Testis (tissue), 3 donors: ENCODE data around the gene C21orf58. TPM values are rescaled to one million over a fixed set of nuclear protein-coding genes. Genes with fewer than 3 reads are reported as not detected.

Experiments
- DNase-seq: peaks from one replicate; pipeline ENCODE4 v3.0.0-alpha.2; 2019
- H3K27ac ChIP-seq, 2 donors: fragments of 200-600 bp; sonication (generic); one replicate each; pipeline ENCODE4 v1.5.1; 2019
- H3K27me3 ChIP-seq: fragments of 200-600 bp; sonication (generic); one replicate; pipeline ENCODE4 v1.5.1; 2019
- H3K36me3 ChIP-seq: fragments of 200-600 bp; sonication (generic); one replicate; pipeline ENCODE4 v1.5.1; 2017; ENCODE audit warnings: low read depth; ENCODE audit errors: missing control alignments
- H3K4me1 ChIP-seq: fragments of 200-600 bp; sonication (generic); one replicate; pipeline ENCODE4 v1.5.1; 2019
- H3K4me3 ChIP-seq, 2 donors: fragments of 200-600 bp; sonication (generic); one replicate each; pipeline ENCODE4 v1.5.1; 2017 to 2019
- H3K9me3 ChIP-seq: fragments of 200-600 bp; sonication (generic); one replicate; pipeline ENCODE4 v1.5.1; 2017
- POLR2A ChIP-seq: fragments of 450-650 bp; IDR thresholded peaks from one replicate; pipeline ENCODE4 v1.6.1; 2017; ENCODE audit warnings: antibody characterized with exemption, mild to moderate bottlenecking, moderate library complexity
- WGBS, 2 donors: methylation state at CpG; one replicate each; pipeline ENCODE4 v1.1.5; 2018; 5-methylcytosine and 5-hydroxymethylcytosine counted together
- intact Hi-C: fragments of 100-400 bp; cut with DNase I; formaldehyde crosslinking; loops from one replicate; pipeline ENCODE4 v1.15.1; 2023; ENCODE audit warnings: low total_unique reads
- polyA plus RNA-seq: library from polyadenylated mRNA; stranded (reverse); fragments of 350-450 nt; fragmentation: Illumina TruSeq; extraction: RNeasy Lipid Tissue Mini Kit (QIAGEN cat#74804); gene quantifications from one replicate; pipeline ENCODE4 v1.2.3, GENCODE V29; 2014; ENCODE audit warnings: low read depth, low replicate concordance; ENCODE audit not compliant: insufficient read depth
- total RNA-seq, 2 donors: library from RNA; depleted of rRNA; stranded (reverse); fragments of >200 nt; gene quantifications; one replicate each; pipeline ENCODE4 v1.2.3, GENCODE V29; 2016
- TF ChIP-seq, protein P1 (sequence below), 3 experiments: fragments of 450-650 bp in 2 of 3; fragments of 200-600 bp in 1 of 3; sonication (generic) in 1 of 3; IDR thresholded peaks; one replicate each; pipeline ENCODE4 v1.5.1; 2016 to 2019; ENCODE audit warnings: antibody characterized with exemption in 3 of 3, mild to moderate bottlenecking in 2 of 3, moderate library complexity in 1 of 3

Gene C21orf58
- total and polyA plus RNA-seq, 3 donors from 2014 or later = 13.6 to 21.6 (median 13.7) TPM

DNA sequence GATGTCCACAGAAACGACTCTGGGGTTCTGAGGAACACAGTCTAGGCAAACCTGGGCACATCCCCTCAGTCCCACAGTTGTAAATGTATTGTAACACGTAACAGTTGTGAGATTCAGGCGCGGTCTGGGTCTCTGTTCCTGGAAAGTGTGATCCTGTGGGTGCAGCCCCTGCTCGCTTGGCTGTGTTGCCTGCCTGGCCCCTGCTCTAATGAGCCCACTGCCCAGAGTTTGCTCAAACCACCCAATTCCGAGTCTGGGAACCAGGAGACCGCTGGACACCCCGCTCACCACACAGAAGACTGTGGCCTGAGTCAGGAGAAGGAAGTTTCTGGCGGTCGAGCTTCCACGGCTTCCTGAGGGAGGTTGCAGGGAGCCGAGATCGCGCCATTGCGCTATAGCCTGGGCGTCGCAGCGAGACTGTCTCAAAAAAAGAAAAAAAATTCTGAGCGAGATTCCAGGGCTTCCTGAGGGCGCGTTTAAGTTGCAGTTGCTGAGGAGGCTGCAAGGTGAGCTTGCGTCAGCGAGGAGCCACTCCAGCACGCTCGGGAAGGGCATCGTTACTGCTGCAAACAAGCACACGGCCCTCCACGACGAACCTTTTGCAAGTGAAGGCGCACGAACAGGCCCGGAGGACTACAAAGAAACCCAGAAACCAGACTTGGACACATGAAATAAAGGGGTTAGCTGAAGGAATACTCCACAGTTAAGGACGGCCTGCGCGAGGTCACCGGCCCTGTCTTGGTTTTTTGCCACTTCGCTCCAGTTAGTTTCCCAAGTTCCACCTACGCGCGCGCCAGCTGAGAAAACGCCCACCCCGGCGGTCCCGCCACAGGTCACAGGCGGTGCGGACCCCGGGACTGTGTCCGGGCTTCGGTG is 1.1 kb downstream of the C21orf58 start:
- WGBS, 2 donors = 12 to 17% methylated on average over 49 to 50 of the region's 50 CpGs
- H3K4me1 ChIP-seq = no peaks in the 10 kb centered on the region
- peak; percentile 18 for DNase-seq
- H3K4me3 ChIP-seq = peak overlapping the region; percentile 87 to 90
- peak overlapping the region in 1 of 2 donors; percentile 97 for H3K27ac ChIP-seq
- no peaks in the 10 kb centered on the region for H3K27me3 ChIP-seq
- no peak for TF ChIP-seq POLR2A
- TF ChIP-seq, protein P1, sequence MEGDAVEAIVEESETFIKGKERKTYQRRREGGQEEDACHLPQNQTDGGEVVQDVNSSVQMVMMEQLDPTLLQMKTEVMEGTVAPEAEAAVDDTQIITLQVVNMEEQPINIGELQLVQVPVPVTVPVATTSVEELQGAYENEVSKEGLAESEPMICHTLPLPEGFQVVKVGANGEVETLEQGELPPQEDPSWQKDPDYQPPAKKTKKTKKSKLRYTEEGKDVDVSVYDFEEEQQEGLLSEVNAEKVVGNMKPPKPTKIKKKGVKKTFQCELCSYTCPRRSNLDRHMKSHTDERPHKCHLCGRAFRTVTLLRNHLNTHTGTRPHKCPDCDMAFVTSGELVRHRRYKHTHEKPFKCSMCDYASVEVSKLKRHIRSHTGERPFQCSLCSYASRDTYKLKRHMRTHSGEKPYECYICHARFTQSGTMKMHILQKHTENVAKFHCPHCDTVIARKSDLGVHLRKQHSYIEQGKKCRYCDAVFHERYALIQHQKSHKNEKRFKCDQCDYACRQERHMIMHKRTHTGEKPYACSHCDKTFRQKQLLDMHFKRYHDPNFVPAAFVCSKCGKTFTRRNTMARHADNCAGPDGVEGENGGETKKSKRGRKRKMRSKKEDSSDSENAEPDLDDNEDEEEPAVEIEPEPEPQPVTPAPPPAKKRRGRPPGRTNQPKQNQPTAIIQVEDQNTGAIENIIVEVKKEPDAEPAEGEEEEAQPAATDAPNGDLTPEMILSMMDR (IDR thresholded peaks at IDR 0.05) = no peak
- no peaks in the 10 kb centered on the region for H3K9me3 ChIP-seq
- no peaks in the 10 kb centered on the region for H3K36me3 ChIP-seq
- intact Hi-C loops = no loop called here

- TF ChIP-seq POLR2A = no peak
- TF ChIP-seq, protein P1 (IDR thresholded peaks at IDR 0.05) = no peak
- H3K36me3 ChIP-seq = no peaks in the 10 kb centered on the region
- DNase-seq = no peak
- no peaks in the 10 kb centered on the region for H3K27me3 ChIP-seq
- H3K27ac ChIP-seq = no peak overlapping the region
- no peaks in the 10 kb centered on the region for H3K4me1 ChIP-seq
- H3K4me3 ChIP-seq = no peak overlapping the region
- 80 to 84% methylated on average over 4 of the region's 4 CpGs for WGBS, 2 donors
- intact Hi-C loops = no loop called here
- H3K9me3 ChIP-seq = no peaks in the 10 kb centered on the region
Observed at GRCh38 chr21:46320331-46320801, 3.3 kb downstream of the C21orf58 start.

DNA sequence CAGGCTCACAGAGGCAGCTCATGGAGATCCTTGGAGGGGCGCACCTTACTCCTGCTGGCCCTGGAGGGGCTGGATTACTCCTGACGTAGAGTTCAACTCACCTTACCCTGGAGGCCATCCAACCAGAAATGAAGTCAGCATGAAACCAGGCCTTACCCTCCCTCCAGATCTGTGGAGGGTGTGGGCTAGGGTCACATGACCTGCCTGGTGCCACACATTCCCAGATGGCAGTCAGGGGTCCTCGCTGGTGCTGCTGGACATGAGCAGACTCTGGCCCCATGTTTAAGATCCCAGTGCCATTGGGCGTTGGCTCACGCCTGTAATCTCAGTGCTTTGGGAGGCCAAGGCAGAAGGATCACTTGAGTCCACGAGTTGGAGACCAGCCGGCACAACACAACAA is 4.5 kb downstream of the C21orf58 start:
- 92 to 93% methylated on average over 7 of the region's 7 CpGs for WGBS, 2 donors
- Histone ChIP-seq H3K9me3 (no peaks in the 10 kb centered on the region), H3K4me3 (no peak overlapping the region), H3K4me1 (no peaks in the 10 kb centered on the region), H3K27ac (no peak overlapping the region), H3K27me3 (no peaks in the 10 kb centered on the region), H3K36me3 (no peaks in the 10 kb centered on the region)
- TF ChIP-seq, protein P1 (IDR thresholded peaks at IDR 0.05) = no peak
- no peak for TF ChIP-seq POLR2A
- no peak for DNase-seq
- intact Hi-C loops = no loop called here

DNA sequence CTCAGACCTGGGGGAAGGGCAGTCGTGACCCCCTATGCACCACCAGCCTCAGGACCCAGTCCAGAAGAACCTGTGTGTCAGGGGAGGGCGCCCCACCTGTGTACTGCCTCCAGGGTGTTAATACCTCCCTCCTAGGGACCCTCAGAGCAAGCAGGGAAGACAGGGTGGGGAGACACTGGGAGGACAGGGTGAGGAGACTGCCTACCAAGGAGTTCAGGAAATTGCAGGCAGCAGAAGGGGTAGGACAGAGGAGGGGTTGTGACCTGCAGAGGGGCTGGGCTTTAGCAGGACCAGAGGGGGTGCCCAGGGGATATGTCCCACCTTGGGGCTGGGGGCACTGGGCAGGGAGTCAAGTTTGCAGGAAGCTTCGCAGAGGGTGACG is 5.2 kb downstream of the C21orf58 start:
- TF ChIP-seq POLR2A = no peak
- TF ChIP-seq, protein P1 (IDR thresholded peaks at IDR 0.05) = no peak
- intact Hi-C loops = no loop called here

More for the DNA sequence above, 5.2 kb downstream of the C21orf58 start:
- Histone ChIP-seq H3K4me3 (no peak overlapping the region), H3K36me3 (no peaks in the 10 kb centered on the region), H3K9me3 (no peaks in the 10 kb centered on the region), H3K27ac (no peak overlapping the region), H3K4me1 (no peaks in the 10 kb centered on the region), H3K27me3 (no peaks in the 10 kb centered on the region)
- WGBS, 2 donors = 68 to 91% methylated on average over 4 of the region's 4 CpGs
- DNase-seq = no peak
